Fibroblast of villous mesenchyme (primary cell): Measurements from ENCODE around the gene ID4. TPM values are rescaled to one million over a fixed set of nuclear protein-coding genes. Genes with fewer than 3 reads are reported as not detected.

Source experiments
- DNase-seq: peaks from one replicate; pipeline ENCODE4 v3.0.0-alpha.2; 2010; ENCODE audit warnings: low read depth
- H3K4me3 ChIP-seq: 2 replicates; pipeline ENCODE4 v1.5.1; 2011; ENCODE audit warnings: low read depth, mild to moderate bottlenecking, low read length
- total RNA-seq: library from RNA; depleted of rRNA; stranded (reverse); fragments of >200 nt; gene quantifications from 2 replicates; pipeline ENCODE4 v1.2.3, GENCODE V29; 2012
- TF ChIP-seq, protein P1 (sequence below): IDR thresholded peaks from 2 replicates; pipeline ENCODE4 v1.5.1; 2012; ENCODE audit warnings: low read depth, mild to moderate bottlenecking, low read length; ENCODE audit not compliant: insufficient read depth

The ID4 gene
- total RNA-seq, 1 donor = 2.2 TPM

- TF ChIP-seq, protein P1, sequence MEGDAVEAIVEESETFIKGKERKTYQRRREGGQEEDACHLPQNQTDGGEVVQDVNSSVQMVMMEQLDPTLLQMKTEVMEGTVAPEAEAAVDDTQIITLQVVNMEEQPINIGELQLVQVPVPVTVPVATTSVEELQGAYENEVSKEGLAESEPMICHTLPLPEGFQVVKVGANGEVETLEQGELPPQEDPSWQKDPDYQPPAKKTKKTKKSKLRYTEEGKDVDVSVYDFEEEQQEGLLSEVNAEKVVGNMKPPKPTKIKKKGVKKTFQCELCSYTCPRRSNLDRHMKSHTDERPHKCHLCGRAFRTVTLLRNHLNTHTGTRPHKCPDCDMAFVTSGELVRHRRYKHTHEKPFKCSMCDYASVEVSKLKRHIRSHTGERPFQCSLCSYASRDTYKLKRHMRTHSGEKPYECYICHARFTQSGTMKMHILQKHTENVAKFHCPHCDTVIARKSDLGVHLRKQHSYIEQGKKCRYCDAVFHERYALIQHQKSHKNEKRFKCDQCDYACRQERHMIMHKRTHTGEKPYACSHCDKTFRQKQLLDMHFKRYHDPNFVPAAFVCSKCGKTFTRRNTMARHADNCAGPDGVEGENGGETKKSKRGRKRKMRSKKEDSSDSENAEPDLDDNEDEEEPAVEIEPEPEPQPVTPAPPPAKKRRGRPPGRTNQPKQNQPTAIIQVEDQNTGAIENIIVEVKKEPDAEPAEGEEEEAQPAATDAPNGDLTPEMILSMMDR = no peak
- no peak for DNase-seq
- no peak overlapping the region for H3K4me3 ChIP-seq
Measured at GRCh38 chr6:19839788-19840187, 2.6 kb downstream of the ID4 start.

GRCh38 chr6:19841181-19841580 is 4.0 kb downstream of the ID4 start:
- TF ChIP-seq, protein P1 = no peak
- H3K4me3 ChIP-seq = no peak overlapping the region
- no peak for DNase-seq

DNA sequence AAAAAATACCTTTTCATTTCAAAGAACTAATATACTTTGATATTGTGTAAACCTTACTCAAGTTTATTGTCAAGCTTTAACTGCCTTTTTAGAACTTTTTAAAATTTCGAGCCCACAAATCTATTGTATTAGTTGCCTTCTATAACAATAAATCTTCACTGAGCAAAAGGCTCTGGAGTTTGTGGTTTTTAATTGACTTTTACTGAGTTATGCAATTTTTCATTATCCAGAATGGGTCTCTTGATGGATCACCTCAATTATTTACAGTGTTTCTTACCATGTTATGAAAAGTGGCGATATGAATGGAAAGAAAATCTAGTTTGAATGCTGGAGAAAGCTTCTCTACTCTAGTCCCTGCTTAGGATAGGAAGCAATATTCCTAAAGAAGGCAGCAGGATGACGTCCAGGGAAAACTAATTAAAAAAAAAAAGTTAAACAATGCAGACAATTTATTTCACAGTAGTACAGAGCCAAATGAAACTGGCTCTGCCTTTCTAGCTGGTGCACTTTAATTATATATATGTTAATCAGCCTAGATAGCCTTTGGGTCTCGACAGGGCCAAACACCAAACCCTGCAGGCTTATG is 5.0 kb downstream of the ID4 start:
- TF ChIP-seq, protein P1 = no peak
- no peak for DNase-seq
- no peak overlapping the region for H3K4me3 ChIP-seq

DNA sequence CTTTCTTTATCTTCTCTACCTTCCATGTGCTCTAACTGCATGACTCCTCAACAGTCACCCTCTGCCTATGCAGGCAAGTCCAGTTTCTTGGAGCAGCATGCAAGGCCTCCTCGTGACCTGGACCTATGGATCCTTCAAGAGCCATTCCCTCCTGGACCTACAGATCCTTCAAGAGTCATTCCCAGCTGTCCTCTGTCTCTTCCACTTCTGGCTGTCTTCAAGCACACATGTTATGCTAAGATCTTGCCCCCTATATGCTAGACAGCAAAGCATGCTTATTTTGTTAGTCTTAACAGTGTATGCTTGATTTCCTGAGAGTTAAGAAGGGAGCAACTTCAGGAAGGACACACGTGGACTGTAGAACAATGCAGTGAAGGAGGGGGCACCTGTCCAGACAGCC is 7.5 kb downstream of the ID4 start:
- no peak overlapping the region for H3K4me3 ChIP-seq
- no peak for DNase-seq
- TF ChIP-seq, protein P1 = no peak

GRCh38 chr6:19845266-19846041 is 8.3 kb downstream of the ID4 start:
- H3K4me3 ChIP-seq = no peak overlapping the region
- TF ChIP-seq, protein P1 = no peak
- DNase-seq = peak; percentile 20

GRCh38 chr6:19848465-19849029 is 11.4 kb downstream of the ID4 start:
- DNase-seq = no peak
- no peak overlapping the region for H3K4me3 ChIP-seq
- TF ChIP-seq, protein P1 = no peak
